CD4-positive, alpha-beta T cell (primary cell): ENCODE measurements around the gene PDLIM7. TPM values are rescaled to one million over a fixed set of nuclear protein-coding genes. Genes with fewer than 3 reads are reported as not detected.

Experiments used
- ATAC-seq: fragments of 200-7000 bp; cut with Tn5 transposase; one replicate; pipeline ENCODE4 v1.10.0; 2022; ENCODE audit warnings: mild to moderate bottlenecking; ENCODE audit not compliant: poor library complexity
- CTCF ChIA-PET: fragments of 350-600 bp; sonication (Branson Sonifier 250); formaldehyde crosslinking; loops from one replicate; lab custom pipeline; 2021; ENCODE audit warnings: antibody characterized with exemption, inconsistent platforms; lab: Charles Lee
- POLR2A ChIA-PET: fragments of 350-600 bp; sonication (Branson Sonifier 250); formaldehyde crosslinking; loops from one replicate; lab custom pipeline; 2021; ENCODE audit warnings: antibody characterized with exemption, inconsistent platforms; lab: Charles Lee
- DNase-seq, 14 experiments: peaks; one replicate each; pipeline ENCODE4 v3.0.0-alpha.2; 2013 to 2020; ENCODE audit warnings: mixed read lengths in 2 of 14
- H3K27ac ChIP-seq, 2 donors: one replicate each; pipeline versions ENCODE4 v1.5.1 to v1.7.0; 2013; ENCODE audit warnings: low read length in 2 of 2, low read depth in 1 of 2, mild to moderate bottlenecking in 1 of 2
- H3K27me3 ChIP-seq, 2 experiments: 1 replicate in 1 of 2; 2 replicates in 1 of 2; pipeline versions ENCODE4 v1.6.1 to v1.7.0; 2013; ENCODE audit warnings: low read length in 2 of 2, control low read depth in 1 of 2, mild to moderate bottlenecking in 1 of 2, moderate library complexity in 1 of 2; ENCODE audit not compliant: insufficient read depth in 2 of 2, control insufficient read depth in 1 of 2
- H3K36me3 ChIP-seq: one replicate; pipeline ENCODE4 v1.6.1; 2013; ENCODE audit warnings: low read length, control low read depth; ENCODE audit not compliant: insufficient read depth
- H3K4me1 ChIP-seq: one replicate; pipeline ENCODE4 v1.6.1; 2013; ENCODE audit warnings: low read length, control low read depth; ENCODE audit not compliant: insufficient read depth
- H3K4me3 ChIP-seq: one replicate; pipeline ENCODE4 v1.5.1; 2013; ENCODE audit warnings: mild to moderate bottlenecking, low read length, moderate library complexity
- H3K9me3 ChIP-seq, 2 experiments: 1 replicate in 1 of 2; 2 replicates in 1 of 2; pipeline versions ENCODE4 v1.6.1 to v1.7.0; 2013; ENCODE audit warnings: low read length in 2 of 2, mild to moderate bottlenecking in 2 of 2, control low read depth in 1 of 2, moderate library complexity in 1 of 2; ENCODE audit not compliant: control insufficient read depth in 1 of 2, insufficient read depth in 1 of 2
- H3K27ac Mint-ChIP-seq: one replicate; pipeline ENCODE4 v1.8.0; 2020; ENCODE audit warnings: mixed read lengths
- H3K27me3 Mint-ChIP-seq: one replicate; pipeline ENCODE4 v1.8.0; 2021; ENCODE audit warnings: mixed read lengths
- H3K36me3 Mint-ChIP-seq: one replicate; pipeline ENCODE4 v1.8.0; 2021; ENCODE audit warnings: low read depth, mixed read lengths
- H3K4me1 Mint-ChIP-seq: one replicate; pipeline ENCODE4 v1.8.0; 2021; ENCODE audit warnings: low read depth, mixed read lengths
- H3K4me3 Mint-ChIP-seq: one replicate; pipeline ENCODE4 v1.8.0; 2020; ENCODE audit warnings: mild to moderate bottlenecking, mixed read lengths
- H3K9me3 Mint-ChIP-seq: one replicate; pipeline ENCODE4 v1.8.0; 2020; ENCODE audit warnings: mixed read lengths
- CTCF ChIP-seq: fragments of 200-600 bp; IDR thresholded peaks from one replicate; pipeline ENCODE4 v1.8.0; 2022; ENCODE audit warnings: antibody characterized with exemption, mild to moderate bottlenecking
- intact Hi-C, 2 experiments: fragments of 100-400 bp; cut with DNase I in 1 of 2; cut with micrococcal nuclease in 1 of 2; formaldehyde crosslinking; loops; one replicate each; pipeline versions ENCODE4 v1.15.1 to v1.9.0; 2023 to 2025; cut with DNase I, micrococcal nuclease
- total RNA-seq, 174 experiments: library from RNA in 2 of 174; stranded (reverse) in 2 of 174; gene quantifications; one replicate each; pipeline ENCODE4 v1.2.3 and lab custom pipeline; 2021 to 2026

The PDLIM7 gene
- total RNA-seq, 2 experiments from 2014 or later = 5.2 to 6.0 TPM

GRCh38 chr5:177493795-177494345 lies 3.5 kb downstream of the PDLIM7 start:
- Histone ChIP-seq H3K36me3 (peaks cover 4% of the 10 kb centered on the region), H3K27ac (no peak overlapping the region), H3K4me1 (peaks cover 43% of the 10 kb centered on the region), H3K4me3 (no peak overlapping the region), H3K9me3 (no peaks in the 10 kb centered on the region), H3K27me3 (no peaks in the 10 kb centered on the region)
- no peak overlapping the region for H3K4me3 Mint-ChIP-seq
- ChIA-PET CTCF (no interaction called here), POLR2A (no interaction called here)
- ATAC-seq (no peak), DNase-seq (peak in 1 of 14 experiments; percentile 39)
- H3K27ac Mint-ChIP-seq = peak overlapping the region; percentile 39
- intact Hi-C loops = no loop called here
- TF ChIP-seq CTCF = no peak
- no peaks in the 10 kb centered on the region for H3K9me3 Mint-ChIP-seq
- no peaks in the 10 kb centered on the region for H3K27me3 Mint-ChIP-seq
- peaks cover 5% of the 10 kb centered on the region for H3K36me3 Mint-ChIP-seq
- peaks cover 20% of the 10 kb centered on the region for H3K4me1 Mint-ChIP-seq

- H3K27me3 ChIP-seq = no peaks in the 10 kb centered on the region
- intact Hi-C loops = no loop called here
- ChIA-PET POLR2A (no interaction called here), CTCF (interaction anchor here (1.4 to 1.5 kb wide), 2 partner anchors 8 to 89 kb away, joined by 5 to 6 read pairs; no protein-coding TSS in a partner anchor)
- H3K4me3 ChIP-seq = no peak overlapping the region
- TF ChIP-seq CTCF = no peak
- peaks cover 35% of the 10 kb centered on the region for H3K4me1 ChIP-seq
- H3K27me3 Mint-ChIP-seq = no peaks in the 10 kb centered on the region
- H3K4me1 Mint-ChIP-seq = peaks cover 10% of the 10 kb centered on the region
- peaks cover 5% of the 10 kb centered on the region for H3K36me3 Mint-ChIP-seq
- H3K36me3 ChIP-seq = peaks cover 4% of the 10 kb centered on the region
- H3K27ac Mint-ChIP-seq = no peak overlapping the region
- H3K9me3 Mint-ChIP-seq = no peaks in the 10 kb centered on the region
- no peak for ATAC-seq
- H3K4me3 Mint-ChIP-seq = peak overlapping the region; percentile 4
- H3K9me3 ChIP-seq = no peaks in the 10 kb centered on the region
- no peak overlapping the region for H3K27ac ChIP-seq
- no peak for DNase-seq
Measured at GRCh38 chr5:177492841-177493240, 4.6 kb downstream of the PDLIM7 start.

- DNase-seq (no peak), ATAC-seq (no peak)
- Mint-ChIP-seq H3K4me1 (peaks cover 6% of the 10 kb centered on the region), H3K27ac (no peak overlapping the region), H3K9me3 (no peaks in the 10 kb centered on the region), H3K27me3 (no peaks in the 10 kb centered on the region), H3K36me3 (peaks cover 5% of the 10 kb centered on the region), H3K4me3 (no peak overlapping the region)
- intact Hi-C loops = no loop called here
- peaks cover 30% of the 10 kb centered on the region for H3K4me1 ChIP-seq
- H3K9me3 ChIP-seq = no peaks in the 10 kb centered on the region
- no peaks in the 10 kb centered on the region for H3K27me3 ChIP-seq
- H3K4me3 ChIP-seq = no peak overlapping the region
- peaks cover 8% of the 10 kb centered on the region for H3K36me3 ChIP-seq
- no peak overlapping the region for H3K27ac ChIP-seq
- no peak for TF ChIP-seq CTCF
- CTCF ChIA-PET = interaction anchor here (1.4 to 1.5 kb wide), 2 partner anchors 9 to 88 kb away, joined by 5 to 6 read pairs; no protein-coding TSS in a partner anchor
- POLR2A ChIA-PET = no interaction called here
Measured at GRCh38 chr5:177491983-177492746, 5.2 kb downstream of the PDLIM7 start.
